Ishikawa (cell line): Measurements from ENCODE around the gene EEF1E1.

ENCODE experiments used
- CEBPB ChIP-seq: IDR thresholded peaks from 2 replicates; pipeline ENCODE4 v1.6.1; 2012
- CREB1 ChIP-seq: IDR thresholded peaks from 2 replicates; pipeline ENCODE4 v1.6.1; 2012; ENCODE audit warnings: low read depth
- EGR1 ChIP-seq: IDR thresholded peaks from 2 replicates; pipeline ENCODE4 v1.6.1; 2012
- EP300 ChIP-seq: IDR thresholded peaks from 2 replicates; pipeline ENCODE4 v1.6.1; 2012; ENCODE audit warnings: borderline replicate concordance
- FOXM1 ChIP-seq: IDR thresholded peaks from 2 replicates; pipeline ENCODE4 v1.6.1; 2012; ENCODE audit warnings: low read depth, borderline replicate concordance
- MAX ChIP-seq: IDR thresholded peaks from 2 replicates; pipeline ENCODE4 v1.6.1; 2012
- NFIC ChIP-seq: IDR thresholded peaks from 2 replicates; pipeline ENCODE4 v1.6.1; 2012
- RAD21 ChIP-seq: IDR thresholded peaks from 2 replicates; pipeline ENCODE4 v1.6.1; 2012; ENCODE audit warnings: low read depth
- REST ChIP-seq: IDR thresholded peaks from 2 replicates; pipeline ENCODE4 v1.6.1; 2012; ENCODE audit warnings: low read depth, mild to moderate bottlenecking
- TAF1 ChIP-seq: IDR thresholded peaks from 2 replicates; pipeline ENCODE4 v1.6.1; 2012; ENCODE audit warnings: low read depth, mild to moderate bottlenecking
- TCF12 ChIP-seq: IDR thresholded peaks from 2 replicates; pipeline ENCODE4 v1.6.1; 2012; ENCODE audit warnings: low read depth
- TEAD4 ChIP-seq: IDR thresholded peaks from 2 replicates; pipeline ENCODE4 v1.6.1; 2012
- USF1 ChIP-seq: IDR thresholded peaks from 2 replicates; pipeline ENCODE4 v1.6.1; 2012
- YY1 ChIP-seq: IDR thresholded peaks from 2 replicates; pipeline ENCODE4 v1.6.1; 2012; ENCODE audit warnings: low read depth
- ZBTB7A ChIP-seq: IDR thresholded peaks from 2 replicates; pipeline ENCODE4 v1.6.1; 2012; ENCODE audit warnings: low read depth

EEF1E1 gene

GRCh38 chr6:8088886-8089285 is 13.5 kb downstream of the EEF1E1 start:
- TF ChIP-seq CEBPB (no peak), TCF12 (no peak), EP300 (no peak), REST (no peak), FOXM1 (no peak), EGR1 (no peak), CREB1 (no peak), RAD21 (no peak), USF1 (no peak)

- no peak for TF ChIP-seq TCF12
- no peak for TF ChIP-seq CEBPB
- TF ChIP-seq MAX, result no peak
- no peak for TF ChIP-seq ZBTB7A
- TF ChIP-seq REST, result no peak
- no peak for TF ChIP-seq NFIC
- TF ChIP-seq EP300, result no peak
- TF ChIP-seq RAD21, result no peak
- no peak for TF ChIP-seq TEAD4
- no peak for TF ChIP-seq TAF1
- TF ChIP-seq EGR1, result no peak
- no peak for TF ChIP-seq CREB1
- TF ChIP-seq USF1, result no peak
- TF ChIP-seq YY1, result no peak
- no peak for TF ChIP-seq FOXM1
These were observed 14.2 kb downstream of the EEF1E1 start for GRCh38 chr6:8087870-8088754.

- TF ChIP-seq USF1, result no peak
- no peak for TF ChIP-seq CEBPB
- no peak for TF ChIP-seq NFIC
- no peak for TF ChIP-seq TEAD4
- TF ChIP-seq MAX, result no peak
- TF ChIP-seq ZBTB7A, result no peak
These were observed 15.5 kb downstream of the EEF1E1 start for GRCh38 chr6:8086755-8087306.

- TF ChIP-seq USF1 (no peak), CEBPB (peak; percentile 93), TEAD4 (peak; percentile 91)
These were observed 17.3 kb downstream of the EEF1E1 start for GRCh38 chr6:8085053-8085511.

- TF ChIP-seq RAD21 (no peak), CEBPB (no peak), TEAD4 (no peak), USF1 (no peak), NFIC (no peak), FOXM1 (no peak), TAF1 (no peak), YY1 (no peak), CREB1 (no peak), REST (no peak)
These were observed 17.8 kb downstream of the EEF1E1 start for GRCh38 chr6:8084586-8084985.
